GM19452 (cell line): Measurements from ENCODE around the gene LIMD2.

Source experiments
- ATAC-seq: cut with Tn5 transposase; IDR thresholded peaks from one replicate; pipeline ENCODE4 v1.9.1; 2021; ENCODE audit not compliant: unreplicated experiment

The LIMD2 gene

DNA sequence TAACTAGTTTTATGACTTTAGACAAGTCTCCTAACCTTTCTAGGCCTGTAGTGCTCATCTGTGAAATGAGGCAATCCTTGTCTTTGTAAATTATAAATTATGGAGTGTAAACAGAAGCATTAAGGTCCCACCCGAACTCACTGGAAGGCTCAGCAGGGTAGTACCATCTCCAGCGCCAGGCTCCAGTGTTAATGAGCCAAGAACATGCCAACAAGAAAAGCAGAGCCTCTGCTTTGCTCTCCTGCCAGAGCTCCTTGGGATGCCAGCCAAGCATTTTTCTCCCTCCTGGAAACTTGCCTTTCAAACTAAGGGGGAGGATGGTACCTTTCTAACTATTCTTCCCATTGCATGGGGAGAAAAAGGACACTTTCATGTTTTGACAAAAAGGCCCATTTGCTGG lies 14.9 kb downstream of the LIMD2 start:
- ATAC-seq, result no peak

DNA sequence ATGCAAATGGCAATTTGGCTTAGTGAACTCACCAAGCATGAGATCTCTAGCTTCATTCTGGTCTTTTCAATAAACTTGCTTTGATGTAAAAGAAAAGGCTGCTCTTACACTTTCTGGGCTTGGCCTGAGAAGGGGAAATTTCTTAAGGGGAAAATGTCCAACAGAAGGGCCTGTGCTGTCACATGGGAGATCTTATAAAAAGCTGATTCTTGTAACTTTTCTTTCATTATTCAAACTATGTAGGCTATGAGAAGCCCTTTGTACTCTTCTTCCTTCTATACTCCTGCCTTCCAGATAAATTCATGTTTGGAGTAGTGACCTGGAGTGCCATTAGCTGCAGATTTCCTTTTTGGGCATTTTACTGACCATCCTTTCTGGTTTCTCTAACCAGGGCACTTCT lies 16.9 kb downstream of the LIMD2 start:
- no peak for ATAC-seq

DNA sequence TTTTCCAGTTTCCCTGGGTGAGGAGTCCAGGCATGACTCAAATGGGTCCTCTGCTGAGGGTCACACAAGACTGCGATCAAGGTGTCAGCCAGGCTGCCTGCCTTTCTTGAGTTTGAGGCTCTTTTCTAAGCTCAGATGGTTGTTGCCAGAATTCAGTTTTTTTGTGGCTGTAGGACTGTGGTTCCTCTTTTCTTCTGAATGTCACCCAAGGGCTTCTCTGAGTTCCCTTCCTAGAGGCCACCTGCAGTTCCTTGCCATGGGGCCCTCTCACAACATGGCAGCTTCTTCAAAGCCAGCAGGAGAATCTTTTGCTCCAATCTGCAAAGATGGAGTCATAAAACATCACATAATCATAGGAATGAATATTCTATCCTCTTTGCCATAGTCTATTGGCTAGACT lies 17.5 kb downstream of the LIMD2 start:
- ATAC-seq, result no peak

DNA sequence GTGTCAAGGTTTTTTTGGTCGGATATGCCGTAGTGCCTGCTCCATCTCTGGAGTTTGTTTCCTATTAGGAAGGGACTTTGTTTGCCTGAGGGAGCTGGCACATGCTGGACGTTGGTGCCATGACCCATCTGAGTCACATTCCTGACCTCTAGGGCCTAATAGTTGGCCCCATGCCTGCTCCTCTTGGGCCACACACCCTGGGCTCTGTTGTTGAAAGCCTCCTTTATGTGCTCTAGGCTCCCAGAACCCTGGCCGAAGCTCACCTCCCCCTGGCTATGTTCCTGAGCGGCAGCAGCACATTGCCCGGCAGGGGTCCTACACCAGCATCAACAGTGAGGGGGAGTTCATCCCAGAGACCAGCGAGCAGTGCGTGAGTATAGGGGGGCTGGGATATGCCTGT lies 18.4 kb downstream of the LIMD2 start:
- ATAC-seq, result no peak

DNA sequence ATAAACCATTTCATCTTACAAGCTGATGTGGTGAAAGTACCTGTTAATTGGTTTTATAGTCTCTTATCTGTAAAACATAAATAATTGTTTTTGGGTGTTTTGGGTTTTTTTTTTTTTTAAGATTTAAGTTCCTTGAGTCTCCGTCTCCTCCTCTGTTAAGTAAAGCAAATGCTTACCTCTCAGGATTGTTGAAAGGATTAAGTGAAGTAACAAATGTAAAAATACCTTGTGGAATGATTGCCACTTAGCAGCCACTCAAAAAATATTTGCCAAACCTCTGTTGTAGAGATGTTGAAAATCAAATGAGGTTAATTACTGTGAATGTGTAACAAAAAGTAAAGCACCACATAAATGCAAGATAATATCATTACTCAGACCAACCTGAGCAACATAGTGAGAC lies 19.2 kb downstream of the LIMD2 start:
- ATAC-seq, result no peak

DNA sequence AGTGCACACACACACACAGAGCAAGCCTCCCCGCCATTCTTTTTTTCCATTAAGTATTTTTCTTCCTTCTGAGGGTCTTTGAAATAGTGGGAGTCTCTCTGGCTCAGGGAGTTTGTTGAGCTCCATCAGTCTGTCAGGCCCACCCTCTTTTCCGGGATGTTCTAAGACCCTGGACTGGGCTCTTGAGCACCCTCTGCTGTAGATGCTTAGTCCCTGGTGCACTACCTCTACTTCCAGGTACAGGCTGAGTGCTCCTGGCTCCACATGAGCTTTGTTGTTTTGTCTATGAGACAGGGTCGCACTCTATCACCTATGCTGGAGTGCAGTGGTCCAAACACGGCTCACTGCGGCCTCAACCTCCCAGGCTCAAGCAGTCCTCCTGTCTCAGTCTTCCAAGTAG lies 20.7 kb downstream of the LIMD2 start:
- no peak for ATAC-seq

DNA sequence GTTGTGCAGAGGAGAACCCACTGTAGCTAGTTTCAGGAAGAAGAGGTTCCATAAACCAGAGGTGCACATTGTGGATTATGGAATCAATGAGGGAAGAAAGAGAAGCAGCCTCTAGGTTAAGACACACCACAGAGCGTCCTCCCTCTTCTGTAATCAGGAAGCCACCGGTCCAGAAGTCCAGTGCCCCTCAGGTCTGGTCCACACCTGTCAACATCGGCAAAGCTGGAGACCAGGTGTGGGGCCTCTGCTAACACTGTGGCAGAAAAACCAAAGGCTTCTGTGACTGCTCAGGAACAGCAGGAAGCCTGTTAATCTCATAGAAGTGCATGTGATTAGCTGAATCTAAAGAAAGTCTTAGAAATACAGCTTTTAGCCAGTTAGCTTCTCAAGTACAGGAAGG lies 23.3 kb downstream of the LIMD2 start:
- ATAC-seq, result no peak

DNA sequence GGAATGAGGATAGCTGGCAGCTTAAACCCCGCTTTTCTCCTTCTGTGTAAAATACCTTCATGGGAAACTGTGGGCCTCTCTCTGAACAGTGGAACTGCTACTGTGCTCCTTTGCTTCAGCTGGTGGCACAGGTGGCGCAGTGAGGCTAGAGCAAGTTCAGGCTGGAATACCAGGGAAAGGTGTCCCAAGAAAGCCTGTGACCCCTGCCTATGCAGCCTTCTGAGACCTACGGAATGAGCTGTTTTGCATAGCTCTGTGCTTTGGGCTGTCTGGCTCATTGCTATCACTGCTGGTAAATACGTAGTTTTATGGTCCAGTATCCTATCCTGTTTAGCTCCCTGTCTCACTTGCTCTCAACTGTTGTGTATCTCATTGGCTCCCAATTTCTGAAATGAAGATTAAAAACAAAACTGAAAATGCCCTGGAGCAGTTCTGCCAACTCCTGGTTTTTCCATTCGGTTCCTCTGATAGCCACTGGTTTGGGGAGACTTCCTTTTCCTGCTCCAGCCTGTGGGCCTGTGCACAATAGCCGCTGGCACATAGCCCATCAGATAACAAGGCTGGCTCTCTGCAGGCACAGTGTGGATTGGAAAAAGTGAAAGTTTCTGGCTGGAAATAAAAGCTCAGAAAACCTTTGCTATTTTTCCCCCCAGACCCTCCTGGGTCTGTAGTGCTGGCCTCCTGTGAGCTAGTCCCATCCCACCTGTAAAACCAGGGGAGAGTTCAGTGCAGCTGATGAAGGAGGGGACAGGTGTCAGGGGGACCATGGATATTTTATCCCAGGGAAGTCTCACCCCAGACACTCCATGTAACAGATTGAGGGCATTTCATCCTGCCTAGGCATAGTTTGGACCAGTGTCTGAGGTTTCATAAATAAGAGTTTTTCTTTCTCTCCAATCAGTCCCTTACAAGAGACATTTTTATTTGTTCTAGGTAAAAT lies 24.0 kb downstream of the LIMD2 start:
- no peak for ATAC-seq

DNA sequence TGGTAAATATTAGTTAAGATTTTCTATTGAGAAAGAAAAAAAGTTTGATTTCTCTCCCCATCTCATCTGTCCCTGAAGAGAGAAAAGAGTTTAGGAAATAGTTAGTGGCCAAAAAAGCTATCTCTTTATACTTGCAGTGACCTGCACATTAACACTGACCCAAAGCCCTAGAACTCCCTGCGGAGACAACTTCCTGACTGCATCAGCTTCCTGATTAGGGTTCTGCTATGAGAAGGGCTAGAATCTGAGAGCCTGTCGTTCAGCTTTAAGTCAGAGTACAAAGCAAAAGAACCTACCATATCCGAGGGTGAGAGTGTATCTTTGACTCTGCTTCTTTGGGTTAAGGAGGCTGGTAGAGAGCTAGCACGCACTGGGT lies 24.7 kb downstream of the LIMD2 start:
- no peak for ATAC-seq

DNA sequence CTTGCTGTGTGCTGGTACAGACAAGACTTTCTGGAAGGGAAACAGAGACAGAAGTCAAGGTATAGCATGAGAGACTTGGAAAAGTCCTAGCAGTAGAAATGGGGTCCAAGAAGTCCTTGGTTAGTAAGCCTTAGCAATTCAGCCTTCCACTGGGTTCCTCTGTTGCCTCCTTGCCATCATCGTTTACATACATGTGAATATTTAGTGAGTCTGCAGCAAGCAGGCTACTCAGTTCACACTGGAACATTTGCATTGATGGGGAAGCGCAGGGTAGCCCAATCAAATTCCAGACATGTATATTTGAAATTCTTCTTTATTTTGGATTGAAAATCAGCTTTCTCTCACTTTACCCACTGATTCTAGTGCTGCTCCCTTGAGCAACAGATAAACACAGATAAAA lies 27.1 kb downstream of the LIMD2 start:
- ATAC-seq, result no peak

DNA sequence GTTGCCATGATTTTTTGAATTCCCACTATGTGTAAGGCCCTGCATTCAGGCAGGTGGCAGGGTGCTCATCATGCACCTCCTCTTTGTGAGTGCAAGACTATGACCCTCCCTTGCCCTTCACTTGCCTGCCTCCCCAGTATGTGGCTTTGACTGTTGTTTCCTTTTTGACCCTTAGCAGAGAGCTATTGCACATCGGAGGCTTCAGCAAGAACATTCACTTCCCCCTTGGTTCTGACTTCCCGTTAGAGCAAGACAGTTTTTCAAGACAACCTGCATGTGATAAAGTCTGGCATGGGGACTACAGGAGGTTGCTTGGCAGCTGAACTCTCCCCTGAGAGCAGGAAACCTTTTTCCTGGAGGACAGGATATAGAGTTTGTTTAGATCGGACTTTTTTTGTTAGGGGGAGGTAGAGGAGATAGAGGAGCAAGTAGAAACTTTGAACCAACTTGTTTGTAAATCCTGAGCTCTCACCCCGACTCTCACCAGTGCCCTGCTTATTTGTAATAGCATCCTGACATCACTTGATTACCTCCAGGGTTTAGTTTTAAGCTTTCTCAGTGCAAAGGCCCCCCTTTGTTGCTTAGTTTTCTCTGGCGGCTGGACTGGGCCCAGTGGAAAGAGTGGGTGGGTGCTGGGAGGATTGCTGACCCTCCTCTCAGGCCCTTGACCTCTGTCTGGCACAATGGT lies 34.3 kb downstream of the LIMD2 start:
- ATAC-seq, result no peak

DNA sequence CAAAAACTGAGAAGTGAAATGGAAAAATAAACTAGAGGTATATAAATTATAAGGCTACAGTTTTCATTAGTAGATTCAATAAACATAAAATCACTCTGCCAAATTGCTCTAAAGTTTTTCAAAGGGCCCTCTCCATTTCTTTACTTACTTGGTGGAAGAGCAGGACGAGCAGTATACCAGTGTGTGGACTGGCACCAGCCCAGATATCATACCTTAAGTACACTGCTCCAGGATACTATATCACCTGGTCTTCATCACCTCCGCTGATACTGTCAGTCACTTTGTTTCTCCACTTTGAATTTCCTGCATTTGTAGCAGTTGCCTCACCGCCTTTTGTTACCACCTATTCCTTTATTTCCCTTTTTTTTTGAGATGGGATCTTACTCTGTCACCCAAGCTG lies 40.1 kb downstream of the LIMD2 start:
- ATAC-seq, result no peak

DNA sequence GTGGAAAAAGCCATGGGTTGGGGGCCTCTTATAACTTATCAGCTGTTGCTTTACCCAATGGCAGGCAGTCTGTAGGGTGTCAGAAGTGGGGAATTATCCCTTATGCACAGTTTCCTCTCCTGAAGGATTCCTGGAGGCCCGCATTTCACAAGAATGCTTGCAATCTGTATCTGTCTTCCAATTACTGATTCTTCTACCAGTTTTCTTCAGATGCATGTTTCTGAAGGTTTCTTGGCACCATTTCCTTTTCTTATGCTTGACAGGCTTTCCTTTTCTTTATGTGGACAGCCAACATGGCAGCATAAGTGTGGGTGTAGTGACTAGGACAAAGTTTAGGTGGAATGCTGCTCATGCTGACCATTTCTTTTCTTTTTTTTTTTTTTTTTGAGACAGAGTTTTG lies 41.6 kb downstream of the LIMD2 start:
- ATAC-seq, result no peak

DNA sequence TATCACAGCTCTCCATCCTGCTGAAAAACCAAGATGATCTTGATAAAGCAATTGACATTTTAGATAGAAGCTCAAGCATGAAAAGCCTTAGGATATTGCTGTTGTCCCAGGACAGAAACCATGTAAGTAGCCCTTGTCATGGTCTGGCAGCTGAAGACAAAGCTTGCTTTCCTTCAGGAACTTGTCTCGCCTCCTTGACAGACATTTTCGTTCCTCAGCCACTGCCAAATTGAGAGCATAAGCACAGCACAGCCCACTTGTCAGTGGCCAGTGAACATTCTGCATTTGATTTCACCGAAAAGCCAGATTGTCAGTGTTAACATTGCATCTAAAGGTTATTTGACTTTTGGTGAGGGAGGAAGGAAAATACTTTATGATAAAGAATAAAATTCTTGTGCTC lies 42.1 kb downstream of the LIMD2 start:
- no peak for ATAC-seq

DNA sequence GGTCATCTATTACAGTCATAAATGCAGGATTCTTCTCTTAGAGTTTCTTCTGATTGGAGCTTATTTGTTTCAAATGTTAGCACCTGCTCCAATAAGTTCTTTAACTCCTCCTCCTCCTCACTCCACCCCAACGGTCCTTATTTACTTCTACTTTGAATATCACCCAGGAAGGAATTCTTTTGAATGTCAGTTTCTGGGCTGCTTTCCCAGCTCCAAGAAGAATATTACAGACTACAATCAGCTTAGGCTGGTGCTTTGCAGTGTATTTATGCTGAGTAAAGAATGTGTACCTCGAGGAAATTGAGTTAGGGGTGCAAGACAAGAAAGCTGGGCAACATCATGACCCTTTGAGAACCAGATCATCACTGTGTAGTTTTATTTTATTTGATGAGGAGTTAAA lies 46.9 kb downstream of the LIMD2 start:
- no peak for ATAC-seq

DNA sequence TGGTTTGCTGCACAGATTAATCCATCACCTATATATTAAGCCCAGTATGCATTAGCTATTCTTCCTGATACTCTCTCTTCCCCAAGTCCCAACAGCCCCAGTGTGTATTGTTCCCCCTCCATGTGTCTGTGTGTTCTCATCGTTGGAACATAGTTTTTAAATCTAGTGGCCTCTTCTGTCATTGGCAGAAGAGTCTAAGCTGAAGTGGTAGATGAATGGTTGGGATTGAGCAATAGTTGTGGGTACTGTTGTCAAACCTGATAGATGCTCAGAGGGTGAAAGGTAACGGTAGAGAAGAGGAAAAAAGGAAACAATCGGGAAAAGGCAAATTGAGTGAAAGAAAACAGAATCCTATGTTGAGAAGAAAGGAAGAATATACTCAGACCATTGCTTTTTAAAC lies 47.8 kb downstream of the LIMD2 start:
- no peak for ATAC-seq

DNA sequence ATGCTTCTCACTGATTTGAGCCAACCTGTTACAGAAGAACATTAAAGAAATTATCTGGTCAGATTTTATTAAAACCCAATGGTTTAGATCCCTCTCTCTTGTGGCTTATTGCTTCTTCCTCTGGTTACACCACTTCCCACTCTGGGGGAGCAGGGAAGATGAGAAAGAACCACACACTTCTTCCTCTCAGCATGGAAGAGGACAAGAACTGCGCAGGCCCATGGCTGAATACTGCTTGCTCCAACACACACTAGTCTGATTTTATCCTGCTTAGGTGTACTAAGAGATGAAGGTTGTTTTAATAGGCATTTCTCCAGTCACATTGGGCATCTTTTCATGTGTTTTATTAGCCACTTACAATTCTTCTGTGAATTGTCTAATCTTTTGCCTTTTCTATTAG lies 50.1 kb downstream of the LIMD2 start:
- ATAC-seq, result no peak

DNA sequence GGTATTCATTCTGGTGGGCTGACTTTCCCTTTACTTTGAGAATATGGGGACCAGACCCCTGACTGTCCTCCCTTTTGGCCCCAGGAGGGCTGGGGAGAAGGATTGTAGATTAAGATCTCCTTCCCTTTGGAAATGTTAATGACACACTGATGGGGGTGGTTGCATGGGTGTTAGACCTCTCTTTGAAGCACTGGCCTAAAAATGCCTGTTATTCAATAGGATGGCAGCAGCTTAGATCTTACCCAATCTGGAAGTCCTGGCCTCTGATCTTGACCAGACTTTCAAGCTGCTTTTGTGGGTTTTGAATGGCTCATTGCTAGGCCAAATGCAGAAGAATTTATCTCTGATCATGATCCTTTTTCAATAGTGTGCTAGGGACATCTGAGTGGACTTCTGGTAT lies 52.0 kb downstream of the LIMD2 start:
- ATAC-seq, result no peak

DNA sequence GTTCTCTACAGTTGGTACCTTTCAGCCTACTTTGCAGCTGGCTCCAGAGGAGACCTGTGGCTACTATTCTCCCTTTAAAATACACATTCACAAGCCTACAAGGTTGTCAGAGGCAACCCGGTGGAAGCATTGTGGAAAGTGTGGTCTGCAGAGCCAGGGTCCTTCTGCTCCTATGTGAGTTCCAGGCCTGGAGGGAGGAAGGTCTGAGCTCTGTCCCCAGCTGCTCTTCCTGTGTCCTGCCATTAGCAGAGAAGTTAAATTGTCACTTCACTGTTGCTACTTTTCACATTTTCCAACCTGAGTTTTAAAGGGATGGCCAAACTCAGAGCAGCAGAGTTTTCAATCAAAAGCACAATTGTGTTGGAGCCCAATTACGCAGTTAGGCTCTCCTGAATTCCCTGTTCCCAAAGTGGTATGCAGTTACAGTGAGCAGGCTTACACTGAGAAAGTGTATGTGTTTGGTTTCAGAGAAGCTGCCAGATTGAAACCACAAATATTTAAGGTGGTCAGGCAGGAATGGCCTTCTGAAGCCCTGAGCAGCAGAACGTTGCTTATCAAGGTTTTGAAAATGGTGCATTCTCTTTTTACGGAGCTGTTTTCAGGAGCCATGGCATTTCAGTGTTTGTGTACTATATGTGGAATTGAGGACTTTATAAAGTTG lies 52.7 kb downstream of the LIMD2 start:
- ATAC-seq, result no peak

DNA sequence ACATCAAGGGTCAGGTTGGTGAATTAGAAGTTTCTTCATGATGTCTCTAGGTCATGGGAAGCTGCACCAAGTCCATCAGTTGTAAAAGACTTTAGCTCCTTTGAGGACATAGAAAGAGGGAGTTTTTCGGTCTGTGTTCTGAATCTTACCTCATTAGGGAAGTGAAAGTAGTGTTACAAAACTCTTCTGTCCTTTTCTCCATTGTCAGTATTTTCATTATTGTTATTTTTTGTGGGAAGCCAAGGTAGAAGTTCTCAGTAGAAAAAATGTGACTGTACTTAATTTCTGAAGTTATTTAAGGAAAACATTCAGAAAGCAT lies 53.5 kb downstream of the LIMD2 start:
- ATAC-seq, result peak; percentile 91
